DMS 273 (cell line): ENCODE data around the gene SRGAP3.
A peak's percentile ranks its signal among the peaks of the same experiment; 100 is the strongest.

ENCODE experiments used
- DNase-seq: peaks from one replicate; lab custom pipeline; 2025; ENCODE audit not compliant: unreplicated experiment; lab: John Stamatoyannopoulos, UW

The SRGAP3 gene

GRCh38 chr3:8992199-8992598, 257.2 kb downstream of the SRGAP3 start:
- no peak for DNase-seq

GRCh38 chr3:8990266-8991215, 258.9 kb downstream of the SRGAP3 start:
- DNase-seq, result peak; percentile 45

- peak; percentile 7 for DNase-seq
Observed at GRCh38 chr3:8988791-8989558, 260.5 kb downstream of the SRGAP3 start.

- no peak for DNase-seq
Observed at GRCh38 chr3:8988384-8988655, 261.1 kb downstream of the SRGAP3 start.

GRCh38 chr3:8987645-8988383, 261.6 kb downstream of the SRGAP3 start:
- peak; percentile 75 for DNase-seq

- no peak for DNase-seq
Observed at GRCh38 chr3:8987226-8987625, 262.2 kb downstream of the SRGAP3 start.

- DNase-seq, result no peak
Observed at GRCh38 chr3:8986741-8987140, 262.7 kb downstream of the SRGAP3 start.

GRCh38 chr3:8985876-8986275, 263.6 kb downstream of the SRGAP3 start:
- DNase-seq, result no peak

- no peak for DNase-seq
Observed at GRCh38 chr3:8985411-8985831, 264.0 kb downstream of the SRGAP3 start.

GRCh38 chr3:8984526-8984925, 264.9 kb downstream of the SRGAP3 start:
- no peak for DNase-seq

- DNase-seq, result no peak
Observed at GRCh38 chr3:8984081-8984480, 265.4 kb downstream of the SRGAP3 start.

GRCh38 chr3:8983591-8983990, 265.9 kb downstream of the SRGAP3 start:
- DNase-seq, result no peak

GRCh38 chr3:8983026-8983425, 266.4 kb downstream of the SRGAP3 start:
- DNase-seq, result no peak

- DNase-seq, result peak; percentile 17
Observed at GRCh38 chr3:8982509-8982908, 266.9 kb downstream of the SRGAP3 start.

GRCh38 chr3:8981700-8982099, 267.7 kb downstream of the SRGAP3 start:
- no peak for DNase-seq

GRCh38 chr3:8981296-8981695, 268.1 kb downstream of the SRGAP3 start:
- no peak for DNase-seq

GRCh38 chr3:8980756-8981257, 268.6 kb downstream of the SRGAP3 start:
- no peak for DNase-seq

- DNase-seq, result no peak
Observed at GRCh38 chr3:8979262-8979661, 270.2 kb downstream of the SRGAP3 start.

GRCh38 chr3:8978551-8978950, 270.9 kb downstream of the SRGAP3 start:
- DNase-seq, result no peak

GRCh38 chr3:8976540-8977182, 272.8 kb downstream of the SRGAP3 start:
- DNase-seq, result no peak
